HG03139 (cell line): ENCODE data around the gene RGPD4.
"Not testable (repeated sequence)": the region's sequence is repeated elsewhere in the genome, so short reads cannot be mapped to it uniquely, and the experiment has no call there.

ENCODE experiments used
- ATAC-seq: cut with Tn5 transposase; IDR thresholded peaks from one replicate; pipeline ENCODE4 v1.9.1; 2021; ENCODE audit not compliant: unreplicated experiment

The RGPD4 gene

DNA sequence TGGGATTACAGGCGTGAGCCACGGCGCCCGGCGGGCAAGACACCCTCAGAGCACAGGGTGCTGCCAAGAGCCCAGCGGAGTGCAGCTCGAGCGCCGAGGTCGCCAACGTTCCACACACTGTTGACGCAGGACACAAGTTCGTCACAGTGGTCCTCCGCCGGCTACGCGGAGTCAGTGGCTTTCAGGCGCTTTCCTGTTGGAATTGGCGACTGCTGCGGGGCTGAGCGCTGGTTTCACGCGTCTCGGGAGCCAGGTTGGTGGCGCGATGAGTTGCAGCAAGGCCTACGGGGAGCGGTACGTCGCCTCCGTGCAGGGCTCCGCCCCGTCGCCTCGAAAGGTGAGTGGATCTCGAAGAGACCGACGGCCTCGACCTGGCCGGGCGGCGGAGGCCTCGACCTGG lies at the start of gene RGPD4:
TSS of gene RGPD4 (plus strand) at position 144 of the 400 bp plus-strand sequence. CDS start at position 266, 122 bp downstream.
- not testable (repeated sequence) for ATAC-seq

DNA sequence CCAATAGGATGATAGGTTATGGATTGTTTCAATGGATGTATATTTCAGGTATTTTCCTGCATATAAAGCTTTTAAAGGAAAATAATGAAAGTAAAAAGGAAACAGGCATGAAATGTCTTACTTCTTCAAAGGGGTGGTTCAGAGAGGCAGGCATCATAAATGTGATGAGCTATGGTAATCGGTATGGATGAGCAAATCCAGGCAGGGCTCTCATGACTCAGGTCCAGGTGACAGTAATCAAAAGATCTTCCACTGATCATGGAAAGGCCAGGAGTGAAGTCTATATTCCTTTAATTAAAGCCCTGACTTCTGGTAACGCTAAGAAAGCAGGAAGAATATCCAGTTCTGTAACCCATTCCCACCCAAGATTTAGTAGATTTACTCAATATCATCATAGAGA lies 48.7 kb upstream of the RGPD4 start:
- ATAC-seq: no peak

DNA sequence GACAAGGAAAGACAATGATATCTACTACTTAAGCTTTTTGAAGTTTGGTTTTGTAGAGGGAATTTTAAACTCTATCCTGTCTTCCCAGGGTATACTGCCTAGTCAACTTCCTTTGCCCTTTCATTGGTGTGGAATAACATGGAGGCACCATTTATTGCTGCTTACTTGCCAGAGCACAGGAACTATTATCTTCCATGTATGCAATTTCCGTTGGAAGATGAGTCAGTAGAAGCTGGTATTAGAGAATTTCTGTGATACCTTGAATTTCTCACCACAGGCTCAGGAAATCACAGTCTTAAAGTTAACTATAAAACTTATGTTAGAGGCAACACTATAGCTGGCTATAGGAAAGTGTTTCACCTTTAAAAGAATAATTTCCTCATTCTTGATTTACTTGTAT lies 40.9 kb upstream of the RGPD4 start:
- ATAC-seq: no peak

DNA sequence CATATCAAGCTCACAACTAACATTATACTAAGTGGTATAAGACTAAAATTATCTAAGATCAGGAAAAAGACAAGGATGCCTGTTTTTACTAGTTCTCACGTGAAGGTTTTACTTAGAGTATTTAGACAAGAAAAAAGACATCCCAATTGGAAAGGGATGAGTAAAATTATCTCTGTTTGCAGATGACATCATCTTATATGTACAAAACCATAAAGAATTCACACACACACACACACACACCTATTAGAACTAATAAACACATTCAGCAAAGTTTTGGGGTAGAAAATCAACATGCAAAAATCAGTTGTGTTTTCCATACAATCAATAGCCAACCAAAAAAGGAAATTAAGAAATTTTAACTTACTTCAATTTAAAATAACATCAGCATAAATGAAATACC lies 35.9 kb upstream of the RGPD4 start:
- no peak for ATAC-seq

GRCh38 chr2:107801498-107801897 lies 25.2 kb upstream of the RGPD4 start:
- no peak for ATAC-seq

DNA sequence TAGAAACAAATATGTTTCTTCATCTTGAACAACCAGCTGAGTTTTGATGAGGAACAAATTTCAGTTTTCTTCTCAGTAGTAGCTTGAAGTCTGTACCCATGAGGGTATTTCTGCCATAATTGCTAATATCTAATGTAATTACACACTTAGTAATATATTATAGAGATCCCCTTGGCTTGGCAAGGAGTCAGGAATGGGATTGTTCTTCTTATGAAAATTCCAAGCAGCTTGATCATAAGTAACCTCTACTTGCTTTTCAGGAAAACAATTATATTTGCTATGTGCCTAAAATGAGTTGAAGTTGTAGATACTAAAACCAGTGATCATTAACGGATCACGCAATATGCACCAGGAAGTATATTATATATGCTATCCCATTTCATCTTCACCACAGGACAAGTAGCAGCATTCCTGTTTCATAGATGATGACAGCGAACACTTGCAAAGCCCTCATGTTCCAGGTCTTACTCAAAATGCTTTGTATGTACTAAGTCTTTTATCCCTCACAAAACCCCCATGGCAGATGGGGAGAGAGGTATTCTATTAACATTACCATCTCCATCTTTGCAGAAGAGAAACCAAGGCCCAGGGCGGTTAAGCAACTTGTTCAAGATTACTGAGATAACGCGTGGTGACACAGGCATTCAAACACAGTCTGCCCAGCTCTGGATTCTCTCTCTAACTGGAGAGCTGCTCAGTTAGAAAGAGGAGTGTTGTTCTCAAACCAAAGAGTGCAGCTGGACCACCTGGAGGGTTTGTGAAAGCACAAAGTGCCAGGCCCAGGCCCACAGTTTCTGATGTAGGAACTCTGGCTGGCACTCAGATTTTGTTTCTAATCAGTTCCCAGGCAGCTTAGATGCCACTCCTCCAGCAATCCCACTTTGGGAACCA lies 21.8 kb upstream of the RGPD4 start:
- no peak for ATAC-seq

DNA sequence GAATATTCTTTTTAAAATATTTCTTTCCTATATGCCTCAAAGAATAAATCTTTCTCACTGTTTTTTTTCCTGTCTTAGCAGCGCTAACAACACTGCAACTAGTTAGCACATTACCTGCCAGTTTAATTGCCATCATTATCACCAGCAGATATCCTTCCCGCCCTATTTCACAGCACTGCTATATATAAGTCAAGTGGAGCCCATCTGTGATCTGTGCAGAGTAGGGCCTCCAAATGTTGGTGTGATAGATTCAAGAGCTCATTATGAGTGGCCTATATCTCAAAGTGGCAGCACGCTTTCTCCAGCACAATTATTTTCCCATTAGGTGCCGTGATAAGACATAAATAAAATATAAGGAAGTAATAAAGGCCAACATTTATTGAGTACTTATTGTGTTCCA lies 19.8 kb upstream of the RGPD4 start:
- no peak for ATAC-seq

DNA sequence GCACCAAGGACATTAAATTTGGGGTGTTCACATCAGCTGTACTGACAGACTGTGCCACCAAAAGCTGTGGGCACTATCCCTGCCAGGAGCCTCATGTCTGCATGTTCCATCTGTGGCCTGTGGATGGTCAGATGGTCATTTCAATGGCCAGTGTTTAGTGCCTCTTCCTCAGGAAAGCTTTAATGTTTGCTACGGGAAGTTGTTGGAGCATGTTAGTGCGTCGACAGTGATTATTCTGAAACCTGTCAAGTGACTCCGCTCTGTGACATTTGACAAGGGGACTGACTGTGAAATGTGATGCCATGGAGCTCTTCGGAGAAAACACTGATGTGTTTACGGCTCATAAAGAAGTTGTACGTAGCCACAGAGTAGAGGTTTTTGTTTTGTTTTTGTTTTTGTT lies 18.7 kb upstream of the RGPD4 start:
- ATAC-seq: no peak

DNA sequence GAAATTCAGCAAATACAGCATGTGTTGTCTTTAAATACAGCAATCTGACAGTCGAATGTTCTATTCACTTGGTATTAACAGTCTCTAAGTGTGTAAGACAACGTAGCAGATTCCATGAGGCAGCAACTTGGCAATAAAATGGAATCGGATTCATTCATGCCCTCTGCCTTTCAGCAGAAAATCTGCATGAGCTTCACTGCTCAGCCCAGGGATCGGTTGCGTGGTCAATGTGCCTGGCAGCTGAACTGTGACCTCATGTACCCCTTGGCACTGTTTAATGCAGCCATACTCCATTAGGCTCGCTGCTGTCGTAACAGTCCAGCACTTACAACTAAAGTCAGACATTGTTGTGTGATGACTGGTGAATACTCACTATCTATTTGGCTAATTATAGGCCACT lies 17.7 kb upstream of the RGPD4 start:
- ATAC-seq: no peak

- ATAC-seq: no peak
Observed at GRCh38 chr2:107809835-107810234, 16.9 kb upstream of the RGPD4 start.

DNA sequence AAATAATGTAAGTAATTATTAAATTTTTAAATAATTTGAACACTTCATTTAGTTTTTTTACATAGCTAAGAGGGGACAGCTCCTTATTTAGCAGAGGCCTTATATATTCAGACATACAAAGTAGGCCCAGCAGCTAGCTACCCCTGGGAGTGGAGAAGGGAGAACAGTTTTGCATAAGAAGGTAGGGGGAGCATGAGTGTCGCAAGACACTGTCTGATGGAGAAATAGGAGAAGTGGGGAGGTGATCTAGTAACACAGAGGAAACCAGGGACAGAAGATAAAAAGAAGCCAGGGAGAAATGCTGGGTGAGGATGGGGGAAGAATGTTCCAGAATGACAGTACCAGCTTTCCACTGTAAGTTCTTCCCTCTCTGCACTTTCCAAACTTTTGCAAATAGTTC lies 16.0 kb upstream of the RGPD4 start:
- ATAC-seq: no peak

GRCh38 chr2:107811411-107811810 lies 15.3 kb upstream of the RGPD4 start:
- ATAC-seq: no peak

- no peak for ATAC-seq
Observed at GRCh38 chr2:107812006-107812405, 14.7 kb upstream of the RGPD4 start.

- ATAC-seq: no peak
Observed at GRCh38 chr2:107817378-107817777, 9.3 kb upstream of the RGPD4 start.

DNA sequence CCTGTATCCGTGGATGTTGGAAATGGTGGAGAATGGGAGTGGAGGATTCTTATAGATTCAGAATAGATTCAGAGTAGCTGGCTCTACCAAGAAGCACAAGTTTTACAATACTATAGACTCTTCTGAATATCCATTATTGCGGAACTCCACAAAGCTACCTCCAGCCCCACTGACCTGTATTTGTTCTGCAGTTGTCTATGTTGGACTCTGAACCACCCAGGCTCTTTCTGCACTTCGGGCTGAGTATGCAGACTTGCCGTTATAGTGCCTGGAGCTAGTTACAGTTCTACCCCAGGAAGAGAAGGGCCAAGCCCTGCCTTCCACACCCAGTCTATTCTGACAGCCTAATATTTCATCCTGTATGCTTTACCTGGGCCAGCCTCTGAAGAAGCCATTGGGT lies 4.4 kb upstream of the RGPD4 start:
- ATAC-seq: no peak

- no peak for ATAC-seq
Observed at GRCh38 chr2:107824451-107825205, 2.1 kb upstream of the RGPD4 start.

DNA sequence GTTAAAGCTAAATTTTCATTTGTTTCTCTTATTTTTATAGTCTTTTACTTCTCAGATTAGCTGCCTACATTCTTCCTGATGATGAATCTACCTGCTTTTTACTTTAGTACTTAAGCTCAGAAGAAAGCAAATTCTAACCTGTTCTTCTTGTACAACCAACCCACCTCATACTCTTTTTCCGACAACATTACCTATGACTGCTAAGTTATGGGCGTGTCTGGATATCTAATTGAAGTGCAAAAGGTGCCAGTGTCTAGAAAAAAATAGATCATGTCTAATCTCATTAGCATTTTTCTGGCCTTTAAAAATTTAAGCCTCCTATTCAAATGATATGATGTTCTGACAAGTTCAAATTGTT lies 1.5 kb upstream of the RGPD4 start:
- ATAC-seq: no peak

- not testable (repeated sequence) for ATAC-seq
Observed at GRCh38 chr2:107829514-107829913, 2.8 kb downstream of the RGPD4 start.

DNA sequence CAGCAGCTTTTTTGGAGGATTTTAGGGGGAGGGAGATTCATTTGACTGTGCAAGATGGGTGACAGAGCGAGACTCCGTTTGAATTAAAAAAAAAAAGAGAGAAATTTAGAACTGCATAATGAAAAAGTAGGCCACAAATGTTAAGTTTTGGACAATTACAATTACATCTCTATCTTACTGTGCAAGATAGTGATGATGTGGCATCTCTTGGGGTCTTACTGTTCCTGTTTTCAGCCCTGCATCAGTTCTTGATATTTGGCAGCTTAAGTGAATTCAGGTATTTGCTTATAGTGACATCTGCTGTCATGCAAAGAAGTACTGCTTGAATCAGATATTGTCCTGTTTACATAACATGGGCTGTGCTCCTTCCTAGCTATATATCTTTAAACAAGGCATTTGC lies 6.5 kb downstream of the RGPD4 start:
- not testable (repeated sequence) for ATAC-seq

DNA sequence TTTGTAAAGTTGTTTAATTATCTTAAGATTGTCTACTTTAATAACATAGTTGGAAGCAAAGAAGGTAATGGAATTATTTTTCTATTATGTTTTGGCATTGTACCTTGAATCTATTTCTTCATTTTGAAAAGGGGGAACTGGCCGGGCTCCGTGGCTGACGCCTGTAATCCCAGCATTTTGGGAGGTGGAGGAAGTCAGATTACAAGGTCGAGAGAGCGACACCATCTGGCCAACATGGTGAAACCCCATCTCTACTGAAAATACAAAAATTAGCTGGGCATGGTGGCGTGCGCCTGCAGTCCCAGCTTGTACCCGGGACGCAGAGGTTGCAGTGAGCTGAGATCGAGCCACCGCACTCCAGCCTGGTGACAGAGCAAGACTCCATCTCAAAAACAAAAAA lies 6.9 kb downstream of the RGPD4 start:
- not testable (repeated sequence) for ATAC-seq

DNA sequence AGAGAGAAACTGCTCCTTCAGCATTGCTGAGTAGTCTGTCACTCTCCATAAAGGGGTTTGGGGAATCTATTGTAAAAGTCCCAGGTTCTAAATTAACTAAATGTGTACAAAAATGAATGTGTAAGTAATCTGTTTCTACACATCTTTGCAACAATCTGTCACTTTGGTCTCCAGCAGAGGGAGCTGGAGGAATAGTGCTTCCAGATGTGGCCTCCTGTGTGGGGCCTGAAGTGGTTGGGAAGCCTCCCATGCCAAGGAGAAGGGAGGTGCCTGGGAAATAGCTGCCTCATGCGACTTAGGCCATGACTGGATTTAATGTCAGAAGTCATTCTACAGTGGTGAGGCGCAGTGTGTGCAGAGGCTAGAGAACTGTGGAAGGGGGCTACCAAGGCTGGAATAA lies 89.4 kb downstream of the RGPD4 start:
- ATAC-seq: not testable (repeated sequence)

DNA sequence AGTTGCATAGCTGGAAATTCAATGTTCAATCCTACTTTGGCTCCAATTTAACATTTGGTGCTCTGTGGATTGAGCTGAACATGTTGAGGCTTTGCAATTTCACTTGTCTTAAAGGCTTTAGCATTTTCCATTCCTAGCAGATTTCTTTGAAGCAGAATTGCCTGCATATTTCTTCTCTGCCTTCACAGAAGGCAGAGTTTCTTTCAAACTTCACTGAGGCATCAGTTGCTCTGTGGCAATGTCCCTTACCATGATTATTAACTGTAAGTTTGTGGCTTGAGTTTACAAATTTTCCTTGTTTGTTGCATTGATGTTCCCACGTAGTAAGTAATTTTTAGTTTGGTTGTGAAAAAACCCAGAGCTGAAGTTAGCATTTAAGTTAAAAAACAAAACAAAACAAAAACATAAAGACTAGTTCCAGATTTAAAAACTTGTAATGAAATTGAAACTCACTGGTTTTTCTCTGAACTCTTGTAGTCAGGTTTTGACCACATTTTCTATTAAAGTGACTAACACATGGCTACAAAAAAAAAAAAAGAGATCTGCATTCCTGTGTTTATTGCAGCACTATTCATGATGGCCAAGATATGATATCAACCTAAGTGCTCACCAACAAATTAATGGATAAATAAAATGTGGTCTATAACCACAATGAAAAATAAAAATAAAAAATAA lies 90.1 kb downstream of the RGPD4 start:
- ATAC-seq: not testable (repeated sequence)
